Spinal cord (tissue), 10 donors: ENCODE data around the gene TFAP2C. TPM values are rescaled to one million over a fixed set of nuclear protein-coding genes. Genes with fewer than 3 reads are reported as not detected.

Experiments used
- DNase-seq, 6 donors: peaks; one replicate each; pipeline versions ENCODE4 v3.0.0 to v3.0.0-alpha.2; 2013 to 2015; ENCODE audit warnings: low spot score in 6 of 6, low read depth in 4 of 6
- H3K27ac ChIP-seq: one replicate; pipeline ENCODE4 v1.5.1; 2013; ENCODE audit warnings: low read depth, low read length, control low read depth
- H3K27me3 ChIP-seq: one replicate; pipeline ENCODE4 v1.6.1; 2013; ENCODE audit warnings: low read length; ENCODE audit not compliant: control insufficient read depth, insufficient read depth
- H3K36me3 ChIP-seq: one replicate; pipeline ENCODE4 v1.6.1; 2013; ENCODE audit warnings: low read length; ENCODE audit not compliant: control insufficient read depth, insufficient read depth
- H3K4me1 ChIP-seq: one replicate; pipeline ENCODE4 v1.6.1; 2013; ENCODE audit warnings: low read length; ENCODE audit not compliant: control insufficient read depth, insufficient read depth
- H3K4me3 ChIP-seq: one replicate; pipeline ENCODE4 v1.5.1; 2013; ENCODE audit warnings: low read depth, low read length, control low read depth
- H3K9me3 ChIP-seq: one replicate; pipeline ENCODE4 v1.6.1; 2013; ENCODE audit warnings: low read length; ENCODE audit not compliant: control insufficient read depth, insufficient read depth
- whole genome bisulfite sequencing: methylation state at CpG from one replicate; pipeline ENCODE4 v1.1.5; 2013; ENCODE audit warnings: missing lambda C conversion rate; ENCODE audit not compliant: insufficient coverage; 5-methylcytosine and 5-hydroxymethylcytosine counted together
- polyA plus RNA-seq, 2 donors: library from polyadenylated mRNA; unstranded; fragments of 120-200 nt; gene quantifications; one replicate each; pipeline ENCODE4 v1.2.1, GENCODE V29; 2013; ENCODE audit not compliant: insufficient read length in 2 of 2
- total RNA-seq, 2 donors: library from RNA; depleted of rRNA in 1 of 2; stranded (reverse); fragments of 120-200 nt in 1 of 2; fragments of >200 nt in 1 of 2; gene quantifications; one replicate each; pipeline versions ENCODE4 v1.2.3 to v1.2.4, GENCODE V29; 2013 to 2014
- donor health status: healthy.

The TFAP2C gene
- total and polyA plus RNA-seq, 4 donors = 0.17 to 1.0 (median 0.39) TPM

- Histone ChIP-seq H3K27ac (no peak overlapping the region), H3K4me1 (no peaks in the 10 kb centered on the region), H3K4me3 (no peak overlapping the region), H3K36me3 (no peaks in the 10 kb centered on the region), H3K9me3 (no peaks in the 10 kb centered on the region), H3K27me3 (no peaks in the 10 kb centered on the region)
- DNase-seq = no peak
- 90% methylated on average over 7 of the region's 12 CpGs for whole genome bisulfite sequencing
Measured at GRCh38 chr20:56665806-56666205, 36.7 kb downstream of the TFAP2C start.

- Histone ChIP-seq H3K27me3 (no peaks in the 10 kb centered on the region), H3K27ac (no peak overlapping the region), H3K4me1 (no peaks in the 10 kb centered on the region), H3K4me3 (no peak overlapping the region), H3K9me3 (no peaks in the 10 kb centered on the region), H3K36me3 (no peaks in the 10 kb centered on the region)
- 95% methylated on average over 5 of the region's 5 CpGs for WGBS
- DNase-seq = no peak
Measured at GRCh38 chr20:56673450-56673849, 44.3 kb downstream of the TFAP2C start.

- H3K27me3 ChIP-seq = no peaks in the 10 kb centered on the region
- H3K36me3 ChIP-seq = no peaks in the 10 kb centered on the region
- 84% methylated on average over 12 of the region's 12 CpGs for WGBS
- H3K27ac ChIP-seq = no peak overlapping the region
- H3K9me3 ChIP-seq = no peaks in the 10 kb centered on the region
- H3K4me3 ChIP-seq = no peak overlapping the region
- DNase-seq = peak in 1 of 6 donors; percentile 11
- H3K4me1 ChIP-seq = no peaks in the 10 kb centered on the region
Measured at GRCh38 chr20:56676001-56676400, 46.9 kb downstream of the TFAP2C start.

GRCh38 chr20:56676679-56677078, 47.6 kb downstream of the TFAP2C start:
- H3K36me3 ChIP-seq = no peaks in the 10 kb centered on the region
- H3K9me3 ChIP-seq = no peaks in the 10 kb centered on the region
- no peak overlapping the region for H3K27ac ChIP-seq
- DNase-seq = no peak
- no peaks in the 10 kb centered on the region for H3K4me1 ChIP-seq
- 50% methylated on average over 9 of the region's 10 CpGs for WGBS
- no peaks in the 10 kb centered on the region for H3K27me3 ChIP-seq
- H3K4me3 ChIP-seq = no peak overlapping the region

GRCh38 chr20:56683077-56683865, 54.2 kb downstream of the TFAP2C start:
- H3K27ac ChIP-seq = no peak overlapping the region
- no peaks in the 10 kb centered on the region for H3K27me3 ChIP-seq
- peaks cover 5% of the 10 kb centered on the region for H3K4me1 ChIP-seq
- H3K4me3 ChIP-seq = no peak overlapping the region
- no peaks in the 10 kb centered on the region for H3K9me3 ChIP-seq
- DNase-seq = no peak
- no peaks in the 10 kb centered on the region for H3K36me3 ChIP-seq
- WGBS = 78% methylated on average over 11 of the region's 11 CpGs

GRCh38 chr20:56685879-56686278, 56.8 kb downstream of the TFAP2C start:
- Histone ChIP-seq H3K27ac (no peak overlapping the region), H3K4me1 (peaks cover 5% of the 10 kb centered on the region), H3K27me3 (peaks cover 3% of the 10 kb centered on the region), H3K36me3 (no peaks in the 10 kb centered on the region), H3K9me3 (no peaks in the 10 kb centered on the region), H3K4me3 (no peak overlapping the region)
- DNase-seq = peak in 2 of 6 donors; percentile 20 to 38
- WGBS = 56% methylated on average over 6 of the region's 16 CpGs

- Histone ChIP-seq H3K9me3 (no peaks in the 10 kb centered on the region), H3K4me1 (peaks cover 5% of the 10 kb centered on the region), H3K36me3 (no peaks in the 10 kb centered on the region), H3K4me3 (no peak overlapping the region), H3K27me3 (peaks cover 3% of the 10 kb centered on the region), H3K27ac (no peak overlapping the region)
- no peak for DNase-seq
- WGBS = 100% methylated on average over 1 of the region's 7 CpGs
Measured at GRCh38 chr20:56687061-56687460, 58.0 kb downstream of the TFAP2C start.

- H3K27me3 ChIP-seq = peaks cover 3% of the 10 kb centered on the region
- DNase-seq = no peak
- H3K9me3 ChIP-seq = no peaks in the 10 kb centered on the region
- WGBS = 98% methylated on average over 3 of the region's 6 CpGs
- no peak overlapping the region for H3K27ac ChIP-seq
- H3K36me3 ChIP-seq = no peaks in the 10 kb centered on the region
- no peak overlapping the region for H3K4me3 ChIP-seq
- peaks cover 5% of the 10 kb centered on the region for H3K4me1 ChIP-seq
Measured at GRCh38 chr20:56688106-56688505, 59.0 kb downstream of the TFAP2C start.
